Suppressor macrophage treated with lipopolysaccharide for 1 hour (primary cell): ENCODE results near the gene HMG20B.

Experiments used
- DNase-seq, 3 donors: peaks; one replicate each; pipeline ENCODE4 v3.0.0-alpha.2; 2020 to 2022

The HMG20B gene

DNA sequence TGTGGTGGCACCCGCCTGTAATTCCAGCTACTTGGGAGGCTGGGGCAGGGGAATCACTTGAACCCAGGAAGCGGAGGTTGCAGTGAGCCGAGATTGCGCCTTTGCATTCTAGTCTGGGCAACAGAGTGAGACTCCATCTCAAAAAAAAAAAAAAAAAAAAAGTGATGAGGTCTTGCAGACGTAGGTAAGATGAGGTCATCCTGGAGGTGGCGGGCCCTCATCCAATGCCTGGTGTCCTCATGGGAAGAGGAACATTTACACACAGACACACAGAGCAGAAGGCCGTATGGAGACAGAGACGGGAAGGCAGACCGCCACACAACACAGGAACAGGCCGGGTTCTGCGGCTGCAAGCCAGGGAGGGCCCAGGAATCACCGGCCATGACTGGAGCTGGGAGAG lies 49.5 kb downstream of the HMG20B start:
- no peak for DNase-seq

GRCh38 chr19:3623716-3624115 lies 51.0 kb downstream of the HMG20B start:
- DNase-seq = no peak

- peak in 1 of 3 donors; percentile 33 for DNase-seq
Observed at GRCh38 chr19:3625996-3626472, 53.3 kb downstream of the HMG20B start.

DNA sequence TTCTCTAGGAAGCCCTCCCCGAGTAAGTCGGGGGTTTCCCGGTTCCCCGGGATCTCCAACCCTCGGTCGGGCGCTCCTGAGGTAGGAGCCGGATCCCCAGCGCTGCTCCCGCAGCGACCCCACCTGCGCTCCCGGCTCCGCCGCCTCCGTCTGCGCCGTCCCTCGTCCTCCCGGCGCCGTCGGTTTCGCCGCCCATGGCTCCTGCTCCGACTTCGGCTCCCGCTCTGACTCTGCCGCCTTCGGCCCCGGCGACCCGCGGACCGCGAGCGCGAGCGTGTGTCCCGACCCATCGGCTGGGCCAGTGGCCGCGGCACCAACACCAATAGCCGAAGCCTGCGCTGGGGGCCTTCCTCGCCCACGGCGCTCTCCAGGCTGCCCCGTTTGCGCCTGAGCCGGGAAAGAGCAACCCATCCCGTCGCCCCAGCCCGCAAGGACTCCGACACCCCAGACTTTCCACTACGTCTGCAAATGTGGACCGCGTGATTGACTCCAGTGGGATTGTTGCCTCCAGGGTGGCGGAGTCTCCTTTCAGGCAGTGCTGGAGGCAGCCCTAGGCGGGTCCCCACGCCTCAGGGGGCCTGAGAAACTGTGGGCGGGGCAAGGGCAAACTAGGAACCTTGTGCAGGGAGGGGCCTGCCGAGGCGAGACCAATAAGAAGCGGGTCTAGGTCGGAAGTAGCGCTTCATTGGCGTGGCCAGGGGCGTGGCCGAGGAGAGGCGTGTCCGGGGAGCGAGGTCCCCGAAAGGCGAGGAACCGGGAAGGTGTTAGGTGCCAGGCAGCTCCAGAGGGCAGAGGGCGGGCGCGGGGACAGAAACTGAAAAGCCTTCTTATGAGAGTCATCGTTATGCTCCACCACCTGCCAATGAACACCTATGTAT lies 54.0 kb downstream of the HMG20B start, which contains the start of gene CACTIN:
Gene CACTIN (minus strand): TSS at position 318 of the 878 bp plus-strand sequence. CDS start 28 bp downstream, at position 290.
- DNase-seq = peak; percentile 99 to 100 (median 100)

DNA sequence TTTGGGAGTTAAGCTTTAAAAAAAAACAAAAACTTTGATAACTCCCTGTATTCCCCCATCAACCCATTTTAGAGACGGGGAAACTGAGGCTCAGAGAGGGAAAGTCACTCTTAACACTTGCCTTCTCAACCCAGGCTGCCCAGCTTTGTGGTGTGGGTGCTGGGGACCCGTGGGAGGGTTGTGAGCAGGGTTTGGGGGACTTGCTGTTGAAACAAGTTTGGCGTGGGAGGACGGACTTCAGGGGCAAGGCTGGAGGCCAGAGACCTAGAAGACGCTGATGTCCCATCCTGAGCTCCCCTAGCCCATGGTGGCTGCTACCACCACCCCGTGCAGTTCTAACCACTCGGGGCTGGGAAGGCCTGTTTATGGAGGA lies 54.6 kb downstream of the HMG20B start:
- no peak for DNase-seq
